SH-SY5Y (cell line): ENCODE results near the gene WDCP.

ENCODE experiments used
- GATA2 ChIP-seq: IDR thresholded peaks from 2 replicates; pipeline ENCODE4 v1.6.1; 2011; ENCODE audit warnings: mild to moderate bottlenecking, low read depth, low read length
- GATA3 ChIP-seq: IDR thresholded peaks from 2 replicates; pipeline ENCODE4 v1.6.1; 2011; ENCODE audit warnings: low read depth, mild to moderate bottlenecking, low read length, moderate library complexity

DNA sequence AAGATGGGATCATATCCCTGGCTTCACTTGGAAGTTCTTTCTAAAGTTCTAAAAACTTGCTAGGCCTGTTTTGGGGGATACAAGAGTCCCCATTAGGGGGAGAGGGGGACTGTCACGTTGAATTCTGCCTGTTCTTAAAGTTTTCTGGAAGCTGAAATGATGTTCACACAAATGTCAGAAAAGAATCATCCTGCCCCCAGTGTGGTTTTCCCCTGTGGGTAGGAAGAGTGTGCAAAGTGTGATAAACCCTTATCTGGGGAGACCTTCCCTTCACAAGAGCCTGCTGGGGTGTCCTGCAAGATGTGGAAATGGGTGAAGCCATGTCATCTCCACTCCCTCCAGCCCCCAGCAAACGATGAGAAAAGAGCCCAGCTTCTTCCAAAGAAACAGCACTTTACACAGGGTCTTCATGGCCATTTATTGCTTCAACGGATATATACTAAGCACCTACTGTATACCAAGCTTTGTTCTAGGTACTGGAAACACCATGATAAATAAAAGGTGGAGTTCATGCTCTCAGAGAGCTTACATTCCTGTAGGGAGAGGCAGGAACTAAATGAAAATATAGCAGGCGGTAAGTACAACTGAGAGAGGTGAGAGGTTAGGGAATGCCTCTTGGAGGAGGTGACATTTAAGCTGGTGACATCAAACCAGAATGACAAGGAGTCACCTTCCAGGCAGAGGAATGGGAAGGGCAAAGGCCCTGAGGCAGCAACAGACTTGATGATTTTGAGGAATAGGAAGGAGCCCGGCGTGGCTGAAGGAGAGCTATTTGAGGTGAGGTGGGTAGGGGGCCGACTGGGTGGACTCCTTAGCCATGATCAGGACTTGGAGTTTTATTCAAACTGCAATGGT lies 35.7 kb downstream of the WDCP start:
- no peak for TF ChIP-seq GATA2
- TF ChIP-seq GATA3 = no peak
